Uterus (tissue), 4 donors: Measurements from ENCODE around the gene WNT5B. TPM values are rescaled to one million over a fixed set of nuclear protein-coding genes. Genes with fewer than 3 reads are reported as not detected.

Source experiments
- DNase-seq, 2 donors: peaks; one replicate each; pipeline ENCODE4 v3.0.0-alpha.2; 2019 to 2020
- H3K27ac ChIP-seq, 2 donors: fragments of 200-600 bp; sonication (generic); 1 replicate in 1 of 2; 2 replicates in 1 of 2; pipeline ENCODE4 v1.5.1; 2016 to 2018
- H3K27me3 ChIP-seq, 2 donors: fragments of 200-600 bp; sonication (generic); one replicate each; pipeline ENCODE4 v1.5.1; 2018 to 2019; ENCODE audit warnings: control low read depth in 1 of 2
- H3K36me3 ChIP-seq, 2 donors: fragments of 200-600 bp; sonication (generic); one replicate each; pipeline ENCODE4 v1.5.1; 2019; ENCODE audit warnings: control low read depth in 1 of 2
- H3K4me1 ChIP-seq, 2 donors: fragments of 200-600 bp; sonication (generic); one replicate each; pipeline ENCODE4 v1.5.1; 2018 to 2019; ENCODE audit warnings: control low read depth in 1 of 2
- H3K4me3 ChIP-seq, 2 donors: fragments of 200-600 bp; sonication (generic); 1 replicate in 1 of 2; 2 replicates in 1 of 2; pipeline ENCODE4 v1.5.1; 2018 to 2019; ENCODE audit warnings: mild to moderate bottlenecking in 1 of 2
- H3K9me3 ChIP-seq, 2 donors: fragments of 200-600 bp; sonication (generic); one replicate each; pipeline ENCODE4 v1.5.1; 2019; ENCODE audit warnings: control low read depth in 1 of 2
- POLR2A ChIP-seq, 2 donors: fragments of 450-650 bp; IDR thresholded peaks; one replicate each; pipeline ENCODE4 v1.6.1; 2016; ENCODE audit warnings: antibody characterized with exemption in 2 of 2, mild to moderate bottlenecking in 1 of 2, moderate library complexity in 1 of 2
- intact Hi-C: fragments of 100-400 bp; cut with DNase I; formaldehyde crosslinking; loops from one replicate; pipeline ENCODE4 v1.15.1; 2023; ENCODE audit warnings: low total_unique reads
- total RNA-seq, 4 donors: library from RNA; depleted of rRNA in 3 of 4; stranded (reverse); fragments of >200 nt in 3 of 4; gene quantifications; one replicate each; pipeline versions ENCODE4 v1.1.0 to v1.2.4, GENCODE V29; 2014 to 2023
- TF ChIP-seq, protein P1 (sequence below), 4 experiments: fragments of 200-600 bp in 2 of 4; fragments of 450-650 bp in 2 of 4; sonication (generic) in 2 of 4; IDR thresholded peaks; one replicate each; pipeline ENCODE4 v1.5.1; 2016 to 2019; ENCODE audit warnings: antibody characterized with exemption in 4 of 4, mild to moderate bottlenecking in 2 of 4, moderate library complexity in 1 of 4
- donor health status: DM: yes; HTN: yes; CAD: no.

Gene WNT5B
- total RNA-seq, 4 donors from 2014 or later: 5.9 to 20.9 (median 7.2) TPM; not detected in 1

DNA sequence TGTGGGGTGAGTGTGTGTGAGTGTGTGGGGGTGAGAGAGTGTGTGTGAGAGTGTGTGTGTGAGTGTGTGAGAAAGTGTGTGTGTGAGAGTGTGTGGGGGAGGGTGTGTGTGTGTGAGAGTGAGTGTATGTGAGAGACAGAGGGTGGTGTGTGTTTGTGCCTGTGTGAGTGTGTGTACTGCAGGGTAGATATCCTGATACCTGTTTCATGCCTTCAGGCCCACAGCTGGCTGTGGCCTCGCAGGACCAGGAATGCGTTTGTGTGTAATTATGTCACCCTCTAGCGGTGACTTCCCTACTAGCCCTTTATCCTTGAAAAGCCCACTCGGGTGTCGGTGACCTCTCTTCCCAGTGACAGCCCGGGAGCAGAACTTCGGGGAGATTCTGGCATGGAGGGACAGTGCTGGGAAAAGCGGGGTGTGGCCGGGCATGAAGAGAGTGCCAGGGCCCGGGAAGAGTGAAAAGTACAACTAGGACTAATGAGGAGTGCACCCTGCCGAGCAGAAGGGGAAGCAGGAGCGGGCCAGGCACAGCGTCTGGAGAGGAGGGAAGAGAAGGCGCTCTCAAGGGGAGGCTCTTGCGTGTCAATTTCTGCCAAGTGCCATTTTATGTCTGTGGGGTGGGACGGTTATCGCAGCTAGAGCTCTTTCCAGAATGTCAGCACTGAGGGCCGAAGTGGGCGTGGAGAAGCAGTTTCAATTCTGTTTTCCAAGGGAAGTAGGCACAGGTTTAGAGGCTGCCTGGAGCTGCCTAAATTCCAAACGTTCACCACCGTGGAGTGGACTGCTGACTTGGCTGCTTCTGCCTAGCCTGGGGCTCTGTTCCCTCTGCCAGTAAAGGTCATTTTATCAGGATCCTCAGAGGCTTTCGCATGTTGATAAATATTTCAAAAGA lies 23.7 kb upstream of the WNT5B start:
- no peaks in the 10 kb centered on the region for H3K36me3 ChIP-seq
- no peaks in the 10 kb centered on the region for H3K27me3 ChIP-seq
- peak overlapping the region; percentile 82 to 91 for H3K27ac ChIP-seq
- H3K4me3 ChIP-seq: peak overlapping the region; percentile 17 to 36
- H3K4me1 ChIP-seq: peaks cover 0 to 10% of the 10 kb centered on the region in 2 donors
- intact Hi-C loops: loop anchor here (10.0 kb wide), 1 partner anchor 1031 kb away; no protein-coding TSS in a partner anchor
- no peaks in the 10 kb centered on the region for H3K9me3 ChIP-seq
- TF ChIP-seq, protein P1, sequence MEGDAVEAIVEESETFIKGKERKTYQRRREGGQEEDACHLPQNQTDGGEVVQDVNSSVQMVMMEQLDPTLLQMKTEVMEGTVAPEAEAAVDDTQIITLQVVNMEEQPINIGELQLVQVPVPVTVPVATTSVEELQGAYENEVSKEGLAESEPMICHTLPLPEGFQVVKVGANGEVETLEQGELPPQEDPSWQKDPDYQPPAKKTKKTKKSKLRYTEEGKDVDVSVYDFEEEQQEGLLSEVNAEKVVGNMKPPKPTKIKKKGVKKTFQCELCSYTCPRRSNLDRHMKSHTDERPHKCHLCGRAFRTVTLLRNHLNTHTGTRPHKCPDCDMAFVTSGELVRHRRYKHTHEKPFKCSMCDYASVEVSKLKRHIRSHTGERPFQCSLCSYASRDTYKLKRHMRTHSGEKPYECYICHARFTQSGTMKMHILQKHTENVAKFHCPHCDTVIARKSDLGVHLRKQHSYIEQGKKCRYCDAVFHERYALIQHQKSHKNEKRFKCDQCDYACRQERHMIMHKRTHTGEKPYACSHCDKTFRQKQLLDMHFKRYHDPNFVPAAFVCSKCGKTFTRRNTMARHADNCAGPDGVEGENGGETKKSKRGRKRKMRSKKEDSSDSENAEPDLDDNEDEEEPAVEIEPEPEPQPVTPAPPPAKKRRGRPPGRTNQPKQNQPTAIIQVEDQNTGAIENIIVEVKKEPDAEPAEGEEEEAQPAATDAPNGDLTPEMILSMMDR (IDR thresholded peaks at IDR 0.05): peak; percentile 77 to 82 (median 80)
- peak in 1 of 2 donors; percentile 6 for TF ChIP-seq POLR2A (IDR thresholded peaks at IDR 0.05)
- peak; percentile 55 to 75 for DNase-seq

GRCh38 chr12:1606021-1606622 lies 22.9 kb upstream of the WNT5B start:
- no peaks in the 10 kb centered on the region for H3K9me3 ChIP-seq
- H3K27me3 ChIP-seq: no peaks in the 10 kb centered on the region
- peak overlapping the region; percentile 82 to 91 for H3K27ac ChIP-seq
- DNase-seq: peak; percentile 87 to 92
- H3K4me3 ChIP-seq: peak overlapping the region; percentile 17 to 36
- no peaks in the 10 kb centered on the region for H3K36me3 ChIP-seq
- H3K4me1 ChIP-seq: peaks cover 0 to 10% of the 10 kb centered on the region in 2 donors
- intact Hi-C loops: loop anchor here (10.0 kb wide), 1 partner anchor 1031 kb away; no protein-coding TSS in a partner anchor
- TF ChIP-seq, protein P1 (IDR thresholded peaks at IDR 0.05): no peak
- TF ChIP-seq POLR2A (IDR thresholded peaks at IDR 0.05): peak in 1 of 2 donors; percentile 30

GRCh38 chr12:1607940-1608712 lies 20.9 kb upstream of the WNT5B start:
- Histone ChIP-seq H3K9me3 (no peaks in the 10 kb centered on the region), H3K4me1 (peaks cover 0 to 10% of the 10 kb centered on the region in 2 donors), H3K36me3 (no peaks in the 10 kb centered on the region), H3K4me3 (no peak overlapping the region), H3K27me3 (no peaks in the 10 kb centered on the region), H3K27ac (peak overlapping the region; percentile 2 to 6)
- intact Hi-C loops: loop anchor here (10.0 kb wide), 1 partner anchor 1033 kb away; no protein-coding TSS in a partner anchor
- no peak for DNase-seq
- no peak for TF ChIP-seq POLR2A (IDR thresholded peaks at IDR 0.05)
- TF ChIP-seq, protein P1 (IDR thresholded peaks at IDR 0.05): no peak

DNA sequence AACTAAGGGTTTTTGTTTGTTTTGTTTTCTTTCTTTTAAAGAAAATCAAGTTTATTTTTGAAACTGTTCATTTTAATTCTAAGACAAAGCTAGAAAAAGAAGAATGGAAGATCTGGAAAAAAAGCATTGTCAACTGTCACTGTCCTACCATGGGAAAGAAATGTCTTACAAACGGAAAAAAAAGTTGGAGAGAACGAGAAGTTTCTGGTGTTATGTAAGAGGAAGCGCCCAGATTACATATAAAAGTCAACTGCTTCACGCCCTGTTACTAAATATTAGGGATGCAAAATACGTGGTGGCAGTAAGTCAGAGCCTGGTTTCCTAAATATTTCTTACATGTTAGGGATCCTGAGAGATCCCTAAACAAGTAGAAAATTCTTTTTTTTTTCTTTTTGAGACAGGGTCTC lies 20.3 kb upstream of the WNT5B start:
- Histone ChIP-seq H3K4me3 (no peak overlapping the region), H3K4me1 (peaks cover 0 to 10% of the 10 kb centered on the region in 2 donors), H3K27me3 (no peaks in the 10 kb centered on the region), H3K36me3 (no peaks in the 10 kb centered on the region), H3K9me3 (no peaks in the 10 kb centered on the region), H3K27ac (peak overlapping the region; percentile 2 to 6)
- TF ChIP-seq, protein P1 (IDR thresholded peaks at IDR 0.05): no peak
- TF ChIP-seq POLR2A (IDR thresholded peaks at IDR 0.05): no peak
- intact Hi-C loops: loop anchor here (10.0 kb wide), 1 partner anchor 1034 kb away; no protein-coding TSS in a partner anchor
- DNase-seq: no peak
